A673 (cell line): ENCODE data around the gene MALT1.

Experiments
- CTCF ChIP-seq: fragments of 300-800, 200-600 bp; sonication (generic); conservative IDR thresholded peaks from 2 replicates; pipeline ENCODE4 v1.5.1; 2017; ENCODE audit warnings: low read depth, mild to moderate bottlenecking, antibody characterized with exemption, low read length, moderate library complexity, mixed read lengths
- EZH2 ChIP-seq: fragments of 200-600 bp; sonication (generic); IDR thresholded peaks from 2 replicates; pipeline ENCODE4 v1.6.1; 2017; ENCODE audit warnings: borderline replicate concordance, low read depth, mild to moderate bottlenecking, mixed read lengths, antibody characterized with exemption, low read length; ENCODE audit not compliant: poor library complexity, severe bottlenecking

GRCh38 chr18:58756596-58757240 is 85.5 kb downstream of the MALT1 start:
- no peak for TF ChIP-seq CTCF
- no peak for TF ChIP-seq EZH2
